Measurements from ENCODE around the gene STRADB.

DNA sequence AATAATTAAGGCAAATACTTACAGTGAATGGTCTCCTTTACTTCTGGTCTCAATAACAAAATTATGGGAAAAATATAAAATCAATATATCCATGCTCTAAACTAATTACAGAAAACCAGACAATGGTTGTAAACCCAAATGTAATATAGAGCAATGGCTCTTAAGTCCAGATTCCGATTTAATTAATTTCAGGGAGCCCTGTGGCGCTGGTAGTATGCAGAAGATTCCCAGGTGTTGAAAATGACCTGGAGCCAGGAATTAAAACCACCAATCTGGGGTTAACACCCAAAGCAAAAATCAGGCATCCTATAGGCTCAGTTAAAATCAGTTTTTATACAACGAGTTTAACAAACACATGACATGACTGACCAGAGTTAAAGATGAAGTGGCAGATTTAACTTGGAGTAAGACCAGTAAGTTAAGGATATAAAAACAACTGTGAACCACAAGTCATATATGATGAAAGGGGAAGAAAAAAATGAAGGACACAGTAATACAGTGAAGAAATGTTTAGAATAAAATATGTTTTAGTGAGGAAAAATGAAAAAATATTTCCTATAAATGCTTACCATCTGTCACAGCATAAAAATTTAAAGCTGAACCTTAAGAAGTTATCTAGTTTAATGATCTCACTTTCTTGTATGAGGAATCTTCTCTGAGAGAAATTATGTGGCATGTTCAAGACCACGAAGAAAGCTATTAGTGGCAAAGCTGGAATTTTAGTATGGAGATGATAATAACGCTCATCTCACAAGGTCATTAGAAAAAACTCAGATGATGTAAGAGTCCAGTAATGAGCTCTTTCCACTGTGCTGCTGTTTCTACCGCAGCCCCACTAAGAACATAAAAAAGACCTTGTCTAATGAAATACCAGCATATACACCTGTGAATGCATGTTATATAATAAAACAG is 48.6 kb upstream of the STRADB start:
- TF ChIP-seq, protein P1, sequence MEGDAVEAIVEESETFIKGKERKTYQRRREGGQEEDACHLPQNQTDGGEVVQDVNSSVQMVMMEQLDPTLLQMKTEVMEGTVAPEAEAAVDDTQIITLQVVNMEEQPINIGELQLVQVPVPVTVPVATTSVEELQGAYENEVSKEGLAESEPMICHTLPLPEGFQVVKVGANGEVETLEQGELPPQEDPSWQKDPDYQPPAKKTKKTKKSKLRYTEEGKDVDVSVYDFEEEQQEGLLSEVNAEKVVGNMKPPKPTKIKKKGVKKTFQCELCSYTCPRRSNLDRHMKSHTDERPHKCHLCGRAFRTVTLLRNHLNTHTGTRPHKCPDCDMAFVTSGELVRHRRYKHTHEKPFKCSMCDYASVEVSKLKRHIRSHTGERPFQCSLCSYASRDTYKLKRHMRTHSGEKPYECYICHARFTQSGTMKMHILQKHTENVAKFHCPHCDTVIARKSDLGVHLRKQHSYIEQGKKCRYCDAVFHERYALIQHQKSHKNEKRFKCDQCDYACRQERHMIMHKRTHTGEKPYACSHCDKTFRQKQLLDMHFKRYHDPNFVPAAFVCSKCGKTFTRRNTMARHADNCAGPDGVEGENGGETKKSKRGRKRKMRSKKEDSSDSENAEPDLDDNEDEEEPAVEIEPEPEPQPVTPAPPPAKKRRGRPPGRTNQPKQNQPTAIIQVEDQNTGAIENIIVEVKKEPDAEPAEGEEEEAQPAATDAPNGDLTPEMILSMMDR (IDR thresholded peaks at IDR 0.05; ENCODE audit: extremely low read depth in 1 of 2, insufficient read depth in 1 of 2, low read depth in 1 of 2, low read length in 2 of 2): no peak
- no peak for TF ChIP-seq POLR2AphosphoS5 (IDR thresholded peaks at IDR 0.05; ENCODE audit: insufficient read depth, low read depth, low read length)
- no peak for TF ChIP-seq POLR2A (IDR thresholded peaks at IDR 0.05; ENCODE audit: low read depth, low read length)
- TF ChIP-seq, protein P2, sequence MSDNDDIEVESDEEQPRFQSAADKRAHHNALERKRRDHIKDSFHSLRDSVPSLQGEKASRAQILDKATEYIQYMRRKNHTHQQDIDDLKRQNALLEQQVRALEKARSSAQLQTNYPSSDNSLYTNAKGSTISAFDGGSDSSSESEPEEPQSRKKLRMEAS (IDR thresholded peaks at IDR 0.05; ENCODE audit: insufficient read depth, insufficient read length): no peak
- TF ChIP-seq FOS (IDR thresholded peaks at IDR 0.05; ENCODE audit: borderline replicate concordance, insufficient read depth, low read length): no peak

Measured in endothelial cell of umbilical vein (primary cell).